ENCODE measurements around the gene GTF2E1. TPM values are rescaled to one million over a fixed set of nuclear protein-coding genes. Genes with fewer than 3 reads are reported as not detected.
A peak's percentile ranks its signal among the peaks of the same experiment; 100 is the strongest.

The GTF2E1 gene
- 16.1 and 32.4 TPM in 2 replicates for total RNA-seq

GRCh38 chr3:120742198-120742848, at the start of gene GTF2E1, which contains the start of gene RABL3:
GTF2E1 (plus strand) TSS chr3:120742744; CDS start chr3:120750553, 7,809 bp downstream.
RABL3 (minus strand) TSS chr3:120742516; CDS start chr3:120742507, 9 bp downstream.
- peak; percentile 100 for DNase-seq (ENCODE audit: low read depth)
- peak within 1 kb of the TSS; percentile 75 for H3K4me3 ChIP-seq (ENCODE audit: low read depth, low read length)
- no peak for TF ChIP-seq CTCF (IDR thresholded peaks at IDR 0.05; ENCODE audit: insufficient read depth, low read depth, low read length)

- no peak overlapping the region for H3K4me3 ChIP-seq (ENCODE audit: low read depth, low read length)
- DNase-seq (ENCODE audit: low read depth): peak; percentile 80
- TF ChIP-seq CTCF (IDR thresholded peaks at IDR 0.05; ENCODE audit: insufficient read depth, low read depth, low read length): no peak
Observed at GRCh38 chr3:120693439-120694171, 48.9 kb upstream of the GTF2E1 start.

- TF ChIP-seq CTCF (IDR thresholded peaks at IDR 0.05; ENCODE audit: insufficient read depth, low read depth, low read length): no peak
- no peak for DNase-seq (ENCODE audit: low read depth)
- no peak overlapping the region for H3K4me3 ChIP-seq (ENCODE audit: low read depth, low read length)
Observed at GRCh38 chr3:120699333-120699732, 43.2 kb upstream of the GTF2E1 start.

GRCh38 chr3:120705884-120706582, 36.5 kb upstream of the GTF2E1 start:
- H3K4me3 ChIP-seq (ENCODE audit: low read depth, low read length): no peak overlapping the region
- no peak for TF ChIP-seq CTCF (IDR thresholded peaks at IDR 0.05; ENCODE audit: insufficient read depth, low read depth, low read length)
- DNase-seq (ENCODE audit: low read depth): peak; percentile 73

GRCh38 chr3:120706950-120707349, 35.6 kb upstream of the GTF2E1 start:
- no peak for TF ChIP-seq CTCF (IDR thresholded peaks at IDR 0.05; ENCODE audit: insufficient read depth, low read depth, low read length)
- no peak for DNase-seq (ENCODE audit: low read depth)
- no peak overlapping the region for H3K4me3 ChIP-seq (ENCODE audit: low read depth, low read length)

GRCh38 chr3:120708408-120708807, 34.1 kb upstream of the GTF2E1 start:
- DNase-seq (ENCODE audit: low read depth): no peak
- TF ChIP-seq CTCF (IDR thresholded peaks at IDR 0.05; ENCODE audit: insufficient read depth, low read depth, low read length): no peak
- no peak overlapping the region for H3K4me3 ChIP-seq (ENCODE audit: low read depth, low read length)

Measured in fibroblast of villous mesenchyme (primary cell).